ENCODE results near the gene CSTPP1.

CSTPP1 gene

GRCh38 chr11:47144541-47144940 lies 208.0 kb downstream of the CSTPP1 start:
- no peak for DNase-seq

DNA sequence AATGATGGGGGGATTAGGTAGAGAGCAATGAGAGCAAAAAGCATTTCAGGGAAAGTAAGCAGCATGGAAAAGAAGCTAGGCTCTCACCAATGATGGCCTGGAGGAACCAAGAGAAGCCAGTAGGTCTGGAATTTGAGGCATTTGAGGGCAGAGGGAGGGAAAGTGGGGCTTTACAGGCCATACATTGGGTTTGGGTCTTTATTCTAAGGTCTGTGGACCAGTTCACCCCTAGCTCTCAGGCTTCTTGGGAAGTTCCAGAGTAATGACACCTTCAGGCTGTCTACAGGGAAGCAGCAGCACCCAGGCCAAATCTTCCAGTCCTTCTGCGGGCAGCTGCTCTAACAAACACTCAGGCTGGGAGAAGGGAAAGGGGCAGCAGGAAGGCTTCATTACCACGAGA lies 210.7 kb downstream of the CSTPP1 start:
- no peak for DNase-seq

DNA sequence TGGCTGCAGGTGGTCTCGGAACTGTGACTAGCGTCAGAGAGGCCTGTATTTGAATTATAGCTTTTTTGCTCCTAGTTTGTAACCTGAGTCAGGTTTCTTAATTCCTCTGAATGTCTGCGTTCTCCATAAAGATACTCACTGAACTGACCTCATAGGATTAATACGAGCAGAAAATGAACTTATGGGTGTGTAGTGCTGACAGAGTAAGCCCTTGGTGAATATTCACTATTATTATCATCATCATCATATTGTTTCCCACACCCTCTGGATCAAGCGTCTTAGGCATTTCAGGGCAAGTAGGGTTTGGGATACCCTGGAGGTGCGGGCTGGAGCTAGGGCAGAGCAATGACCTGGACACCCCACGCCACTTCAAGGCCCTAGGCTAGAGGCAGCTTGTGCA lies 211.1 kb downstream of the CSTPP1 start:
- no peak for DNase-seq

GRCh38 chr11:47148270-47148669 lies 211.7 kb downstream of the CSTPP1 start:
- DNase-seq, result no peak

GRCh38 chr11:47148903-47149531 lies 212.5 kb downstream of the CSTPP1 start:
- DNase-seq, result no peak

- no peak for DNase-seq
These were observed 213.2 kb downstream of the CSTPP1 start for GRCh38 chr11:47149782-47150181.

- no peak for DNase-seq
These were observed 215.8 kb downstream of the CSTPP1 start for GRCh38 chr11:47152126-47152952.

- DNase-seq, result peak; percentile 74
These were observed 216.7 kb downstream of the CSTPP1 start for GRCh38 chr11:47152953-47153950.

GRCh38 chr11:47154616-47155570 lies 218.3 kb downstream of the CSTPP1 start:
- no peak for DNase-seq

- DNase-seq, result no peak
These were observed 219.3 kb downstream of the CSTPP1 start for GRCh38 chr11:47155879-47156278.

GRCh38 chr11:47156333-47156732 lies 219.8 kb downstream of the CSTPP1 start:
- no peak for DNase-seq

DNA sequence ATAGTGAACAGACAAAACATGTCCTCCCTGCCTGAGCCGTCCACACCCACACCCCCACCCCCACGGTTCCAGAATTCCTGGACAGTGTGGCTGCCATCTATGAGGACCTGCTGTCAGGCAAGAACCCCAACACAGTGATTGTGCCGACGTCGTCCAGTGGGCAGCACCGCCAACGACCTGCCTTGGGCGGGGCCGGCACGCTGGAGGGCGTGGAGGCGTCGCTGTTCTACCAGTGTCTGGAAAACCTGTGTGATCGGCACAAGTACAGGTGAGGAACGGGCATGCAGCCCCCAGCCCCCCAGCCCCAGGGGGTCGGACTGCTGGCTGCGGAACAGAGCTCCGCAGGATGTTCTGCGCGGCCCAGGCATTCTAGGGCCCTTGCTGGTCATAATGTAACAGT lies 220.4 kb downstream of the CSTPP1 start:
- no peak for DNase-seq

DNA sequence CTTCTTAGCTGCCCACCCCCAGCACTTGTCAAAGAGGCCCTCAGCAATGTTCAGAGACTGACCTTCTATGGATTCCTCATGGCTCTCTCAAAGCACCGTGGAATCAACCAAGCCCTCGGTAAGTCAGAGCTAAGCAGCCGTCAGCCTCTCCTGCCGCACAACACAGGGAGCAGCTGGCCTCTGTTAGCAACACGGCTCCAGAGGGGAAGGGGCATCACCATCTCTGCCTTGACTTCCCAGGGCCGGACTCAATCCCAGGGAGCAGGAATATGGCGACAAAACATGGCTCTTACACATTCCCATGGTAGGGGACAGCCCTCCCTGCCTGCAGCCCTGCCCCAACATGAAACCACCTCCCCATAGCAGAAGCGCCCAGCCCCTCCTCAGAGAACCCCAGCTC lies 221.2 kb downstream of the CSTPP1 start:
- DNase-seq, result no peak

GRCh38 chr11:47158242-47158641 lies 221.7 kb downstream of the CSTPP1 start:
- DNase-seq, result no peak

GRCh38 chr11:47160753-47161133 lies 224.2 kb downstream of the CSTPP1 start:
- DNase-seq, result no peak

- DNase-seq, result peak; percentile 50
These were observed 224.7 kb downstream of the CSTPP1 start for GRCh38 chr11:47161134-47161854.

DNA sequence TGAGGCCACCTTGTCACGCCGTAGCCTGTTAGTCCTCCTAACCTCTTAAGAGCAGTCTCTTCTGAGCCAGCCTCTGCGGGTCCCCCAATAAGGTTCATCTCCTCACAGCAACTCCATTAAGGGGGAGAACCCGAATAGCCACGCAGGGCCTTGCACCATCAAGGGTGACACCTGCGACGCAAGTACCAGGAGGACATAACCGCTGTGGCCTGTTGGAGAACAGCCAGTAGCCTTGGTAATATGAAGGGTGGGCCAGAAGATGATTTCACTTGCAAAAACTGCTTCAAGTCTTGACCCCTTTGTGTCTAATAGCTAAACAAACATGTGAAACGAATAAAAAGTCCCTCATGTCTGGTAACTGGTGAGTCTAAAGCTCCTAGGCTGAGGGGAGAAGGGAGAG lies 225.3 kb downstream of the CSTPP1 start:
- DNase-seq, result no peak

DNA sequence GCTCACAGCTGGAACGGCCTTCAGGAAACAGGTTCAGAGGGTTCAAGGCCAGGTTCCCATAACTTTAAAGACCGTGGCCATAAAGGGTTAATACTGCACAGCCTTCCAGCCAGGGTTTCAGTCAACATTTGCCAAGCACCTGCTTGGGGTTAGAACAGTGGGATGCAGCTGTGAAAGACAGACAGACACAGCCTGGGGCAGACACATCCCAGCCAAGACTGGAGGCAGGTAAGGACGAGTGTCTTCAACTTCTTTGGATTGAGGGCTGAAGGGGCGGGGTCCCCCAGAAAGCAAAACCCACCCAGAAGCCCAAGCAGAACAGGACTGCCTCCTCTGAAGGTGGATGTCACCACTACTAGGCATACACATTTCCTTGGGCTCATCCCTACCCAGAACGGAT lies 225.9 kb downstream of the CSTPP1 start:
- no peak for DNase-seq

DNA sequence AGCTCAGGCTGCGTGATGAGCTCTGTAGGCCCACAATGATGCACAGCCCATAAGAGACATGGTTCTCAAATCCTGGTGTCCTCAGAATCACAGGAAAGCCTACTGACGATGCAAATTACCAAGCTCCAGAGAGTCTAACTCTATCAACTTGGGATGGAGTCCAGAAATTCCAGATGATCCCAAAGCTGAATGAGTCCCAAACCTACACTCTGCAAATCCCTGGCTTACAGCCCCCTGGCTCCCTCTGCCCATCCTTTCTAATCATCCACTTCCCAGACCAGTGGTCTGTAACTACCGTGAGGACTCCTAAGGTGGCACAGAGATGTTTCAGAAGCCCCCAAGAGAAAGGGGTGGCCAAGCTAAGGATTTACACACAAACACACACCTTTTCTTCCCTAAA lies 226.6 kb downstream of the CSTPP1 start:
- no peak for DNase-seq

GRCh38 chr11:47163898-47164297 lies 227.3 kb downstream of the CSTPP1 start:
- DNase-seq, result no peak

- DNase-seq, result no peak
These were observed 227.8 kb downstream of the CSTPP1 start for GRCh38 chr11:47164321-47164720.
